Measurements from ENCODE around the gene ZNF700.
"Not testable (repeated sequence)": the region's sequence is repeated elsewhere in the genome, so short reads cannot be mapped to it uniquely, and the experiment has no call there.

ZNF700 gene

GRCh38 chr19:11924886-11925650 lies at the start of gene ZNF700:
Gene ZNF700 (plus strand): TSS chr19:11925107. CDS start chr19:11925211, 104 bp downstream.
- H3F3A ChIP-seq (ENCODE audit: insufficient read depth, low read length), result peaks cover 6% of the 10 kb centered on the region
- H3K4me3 ChIP-seq (ENCODE audit: low read length), result peak within 1 kb of the TSS; percentile 99
- H4K20me1 ChIP-seq (ENCODE audit: insufficient read depth, low read length), result no peaks in the 10 kb centered on the region
- no peaks in the 10 kb centered on the region; the same call in 1 of the 2 replicates for H3K36me3 ChIP-seq (replicated peaks; ENCODE audit: insufficient read depth, low read length)
- H2AFZ ChIP-seq (ENCODE audit: low read length), result peak within 1 kb of the TSS; percentile 93
- no peak for TF ChIP-seq EZH2phosphoT487 (IDR thresholded peaks at IDR 0.05; ENCODE audit: low read length)
- TF ChIP-seq CTCF (IDR thresholded peaks at IDR 0.05; ENCODE audit: low read length), result no peak
- TF ChIP-seq EZH2 (optimal IDR thresholded peaks at IDR 0.05; ENCODE audit: low read depth, low read length), result no peak
- no peaks in the 10 kb centered on the region for H3K9me3 ChIP-seq (replicated peaks; ENCODE audit: insufficient read depth, low read length)
- peak within 1 kb of the TSS; percentile 89 for H3K9ac ChIP-seq (ENCODE audit: low read length)
- H3K9me2 ChIP-seq (replicated peaks; ENCODE audit: insufficient read depth, low read length), result no peaks in the 10 kb centered on the region
- H3K27ac ChIP-seq (ENCODE audit: low read length), result peak within 1 kb of the TSS; percentile 83
- H3K4me1 ChIP-seq (ENCODE audit: low read length), result no peaks in the 10 kb centered on the region
- H3K27me3 ChIP-seq (replicated peaks; ENCODE audit: insufficient read depth, low read length), result no peaks in the 10 kb centered on the region
- peak; percentile 96 for DNase-seq
- peaks cover 34% of the 10 kb centered on the region for H3K79me2 ChIP-seq (ENCODE audit: low read length)
- H3K4me2 ChIP-seq (ENCODE audit: low read depth, low read length), result peak within 1 kb of the TSS; percentile 99

GRCh38 chr19:11879687-11880266 lies 45.1 kb upstream of the ZNF700 start:
- H3K9me2 ChIP-seq (replicated peaks; ENCODE audit: insufficient read depth, low read length); H3K79me2 ChIP-seq (ENCODE audit: low read length); H3K4me3 ChIP-seq (ENCODE audit: low read length); H3K27ac ChIP-seq (ENCODE audit: low read length); H3K4me2 ChIP-seq (ENCODE audit: low read depth, low read length); H3K9ac ChIP-seq (ENCODE audit: low read length); H3K4me1 ChIP-seq (ENCODE audit: low read length); H3K9me3 ChIP-seq (replicated peaks; ENCODE audit: insufficient read depth, low read length); H3K36me3 ChIP-seq (replicated peaks; ENCODE audit: insufficient read depth, low read length); H3F3A ChIP-seq (ENCODE audit: insufficient read depth, low read length); H4K20me1 ChIP-seq (ENCODE audit: insufficient read depth, low read length); H2AFZ ChIP-seq (ENCODE audit: low read length); H3K27me3 ChIP-seq (replicated peaks; ENCODE audit: insufficient read depth, low read length): not testable (repeated sequence)
- TF ChIP-seq CTCF (IDR thresholded peaks at IDR 0.05; ENCODE audit: low read length), result peak; percentile 47
- peak; percentile 27 for DNase-seq

- no peaks in the 10 kb centered on the region for H3K27me3 ChIP-seq (replicated peaks; ENCODE audit: insufficient read depth, low read length)
- H3K79me2 ChIP-seq (ENCODE audit: low read length), result no peaks in the 10 kb centered on the region
- peak overlapping the region; percentile 37 for H3K4me2 ChIP-seq (ENCODE audit: low read depth, low read length)
- H2AFZ ChIP-seq (ENCODE audit: low read length), result no peak overlapping the region
- H3K9me2 ChIP-seq (replicated peaks; ENCODE audit: insufficient read depth, low read length), result no peaks in the 10 kb centered on the region
- no peak overlapping the region for H3K9ac ChIP-seq (ENCODE audit: low read length)
- no peaks in the 10 kb centered on the region for H3K36me3 ChIP-seq (replicated peaks; ENCODE audit: insufficient read depth, low read length)
- H3K9me3 ChIP-seq (replicated peaks; ENCODE audit: insufficient read depth, low read length), result no peaks in the 10 kb centered on the region
- H3K4me1 ChIP-seq (ENCODE audit: low read length), result no peaks in the 10 kb centered on the region
- no peak overlapping the region for H3K4me3 ChIP-seq (ENCODE audit: low read length)
- no peaks in the 10 kb centered on the region for H4K20me1 ChIP-seq (ENCODE audit: insufficient read depth, low read length)
- TF ChIP-seq EZH2phosphoT487 (IDR thresholded peaks at IDR 0.05; ENCODE audit: low read length), result no peak
- no peak for TF ChIP-seq CTCF (IDR thresholded peaks at IDR 0.05; ENCODE audit: low read length)
- no peak for TF ChIP-seq EZH2 (optimal IDR thresholded peaks at IDR 0.05; ENCODE audit: low read depth, low read length)
- H3K27ac ChIP-seq (ENCODE audit: low read length), result no peak overlapping the region
- no peaks in the 10 kb centered on the region for H3F3A ChIP-seq (ENCODE audit: insufficient read depth, low read length)
- DNase-seq, result no peak
These were observed 44.3 kb upstream of the ZNF700 start for GRCh38 chr19:11880598-11880997.
